OCI-LY1 (cell line): ENCODE measurements around the gene SHC4.

Experiments
- H2AFZ ChIP-seq: fragments of 200-600 bp; sonication (generic), shearing (Covaris generic); 2 replicates; pipeline ENCODE4 v1.6.0; 2014; ENCODE audit warnings: antibody characterized with exemption, mild to moderate bottlenecking, low read length
- H3F3A ChIP-seq: fragments of 200-600 bp; sonication (generic), shearing (Covaris generic); 2 replicates; pipeline ENCODE4 v1.6.0; 2014; ENCODE audit warnings: mild to moderate bottlenecking, antibody characterized with exemption, low read length, moderate library complexity; ENCODE audit not compliant: insufficient read depth
- H3K27ac ChIP-seq: fragments of 200-600 bp; sonication (generic); 2 replicates; pipeline ENCODE4 v1.5.1; 2014; ENCODE audit warnings: low read length, mixed run types, mild to moderate bottlenecking, low read depth; ENCODE audit not compliant: poor library complexity, severe bottlenecking
- H3K27me3 ChIP-seq: fragments of 200-600 bp; sonication (generic); 2 replicates; pipeline ENCODE4 v1.6.0; 2014; ENCODE audit warnings: antibody characterized with exemption, mild to moderate bottlenecking, low read length, moderate library complexity; ENCODE audit not compliant: insufficient read depth
- H3K36me3 ChIP-seq: fragments of 200-600 bp; sonication (generic); 2 replicates; pipeline ENCODE4 v1.6.1; 2014; ENCODE audit warnings: mild to moderate bottlenecking, antibody characterized with exemption, low read length, moderate library complexity, mixed read lengths; ENCODE audit not compliant: insufficient read depth
- H3K4me1 ChIP-seq: fragments of 200-600 bp; sonication (generic); 2 replicates; pipeline ENCODE4 v1.5.1; 2014; ENCODE audit warnings: mild to moderate bottlenecking, low read length, moderate library complexity; ENCODE audit not compliant: insufficient read depth, severe bottlenecking
- H3K4me2 ChIP-seq: fragments of 200-600 bp; sonication (generic), shearing (Covaris generic); 2 replicates; pipeline ENCODE4 v1.6.1; 2014; ENCODE audit warnings: low read length
- H3K4me3 ChIP-seq: fragments of 200-600 bp; sonication (generic); 2 replicates; pipeline ENCODE4 v1.5.1; 2014; ENCODE audit warnings: low read length, low read depth, mild to moderate bottlenecking, mixed read lengths; ENCODE audit not compliant: poor library complexity, severe bottlenecking
- H3K79me2 ChIP-seq: fragments of 200-600 bp; shearing (Covaris generic); 2 replicates; pipeline ENCODE4 v1.6.1; 2016; ENCODE audit warnings: mixed run types, low read length, mixed read lengths; ENCODE audit not compliant: insufficient read depth
- H3K9ac ChIP-seq: fragments of 200-600 bp; sonication (generic), shearing (Covaris generic); 2 replicates; pipeline ENCODE4 v1.6.1; 2014; ENCODE audit warnings: mild to moderate bottlenecking, low read length, mixed read lengths
- H3K9me2 ChIP-seq: fragments of 200-600 bp; sonication (generic), shearing (Covaris generic); 2 replicates; pipeline ENCODE4 v1.6.1; 2014; ENCODE audit warnings: low read depth, mild to moderate bottlenecking, low read length, mixed read lengths
- H3K9me3 ChIP-seq: fragments of 200-600 bp; shearing (Covaris generic); 2 replicates; pipeline ENCODE4 v1.6.1; 2014; ENCODE audit warnings: low read length, mixed read lengths
- H4K20me1 ChIP-seq: fragments of 200-600 bp; sonication (generic), shearing (Covaris generic); 2 replicates; pipeline ENCODE4 v1.6.0; 2016; ENCODE audit warnings: mild to moderate bottlenecking, low read length; ENCODE audit not compliant: insufficient read depth
- EZH2 ChIP-seq: fragments of 200-600 bp; sonication (generic), shearing (Covaris generic); IDR thresholded peaks from 2 replicates; pipeline ENCODE4 v1.8.0; 2017; ENCODE audit warnings: borderline replicate concordance, mixed run types, mild to moderate bottlenecking, antibody characterized with exemption, low read length, moderate library complexity, mixed read lengths
- TF ChIP-seq, protein P1 (sequence below): fragments of 200-600 bp; sonication (generic), shearing (Covaris generic); IDR thresholded peaks from 2 replicates; pipeline ENCODE4 v1.5.1; 2017; ENCODE audit warnings: mild to moderate bottlenecking, antibody characterized with exemption, low read length, moderate library complexity, mixed read lengths

Gene SHC4

DNA sequence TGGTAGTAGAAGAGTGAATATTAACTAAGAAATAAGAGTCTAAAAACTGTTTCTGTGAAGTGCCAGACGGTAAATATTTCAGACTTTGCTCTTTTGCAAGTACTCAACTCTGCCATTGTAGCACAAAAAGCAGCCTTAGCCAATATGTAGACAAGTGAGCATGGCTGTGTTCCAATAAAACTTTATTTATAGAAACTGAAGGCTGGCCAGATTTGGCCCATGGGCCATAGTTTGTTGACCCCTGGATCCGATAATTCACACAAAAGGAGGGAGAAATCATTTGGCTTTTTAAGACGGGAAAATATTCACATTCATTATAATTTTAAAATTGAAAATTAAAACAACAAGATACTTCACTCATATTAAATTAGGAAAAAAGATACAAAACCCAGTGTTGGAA is 70.4 kb downstream of the SHC4 start:
- Histone ChIP-seq H3K9me2 (no peaks in the 10 kb centered on the region), H3K4me2 (no peak overlapping the region), H3K4me3 (no peak overlapping the region)

DNA sequence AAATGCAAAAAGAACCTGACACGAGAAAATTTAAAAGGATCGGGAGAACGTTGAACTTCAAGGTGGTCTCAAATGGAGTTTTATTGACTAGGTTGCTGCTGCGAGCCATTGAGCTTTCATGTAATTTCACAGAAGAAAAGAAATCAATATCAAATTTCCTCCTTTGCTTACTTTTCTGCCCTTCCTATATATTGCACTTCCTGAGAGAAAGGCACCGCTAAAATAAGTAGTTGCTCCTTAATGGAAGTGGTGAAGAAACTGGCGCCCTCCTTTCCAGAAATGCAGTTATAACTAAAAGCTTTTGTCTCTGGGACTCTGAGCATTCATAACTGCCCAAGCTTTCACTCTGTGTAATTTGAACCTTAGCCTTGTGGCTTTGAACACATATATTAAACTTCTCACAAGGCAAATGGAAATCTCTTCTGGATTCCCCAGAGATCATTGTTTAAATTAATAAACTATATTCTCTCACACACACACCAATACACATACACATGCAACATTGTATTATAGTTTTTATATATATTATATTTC is 72.4 kb downstream of the SHC4 start:
- H3K4me3 ChIP-seq: no peak overlapping the region
- H4K20me1 ChIP-seq: no peaks in the 10 kb centered on the region
- H3K27me3 ChIP-seq: no peaks in the 10 kb centered on the region
- no peak overlapping the region for H3K4me2 ChIP-seq
- H3K27ac ChIP-seq: no peak overlapping the region
- H3K9ac ChIP-seq: no peak overlapping the region
- no peaks in the 10 kb centered on the region for H3F3A ChIP-seq
- no peaks in the 10 kb centered on the region for H3K9me3 ChIP-seq
- H3K79me2 ChIP-seq: no peaks in the 10 kb centered on the region
- H3K9me2 ChIP-seq: no peaks in the 10 kb centered on the region
- no peak overlapping the region for H2AFZ ChIP-seq
- TF ChIP-seq, protein P1, sequence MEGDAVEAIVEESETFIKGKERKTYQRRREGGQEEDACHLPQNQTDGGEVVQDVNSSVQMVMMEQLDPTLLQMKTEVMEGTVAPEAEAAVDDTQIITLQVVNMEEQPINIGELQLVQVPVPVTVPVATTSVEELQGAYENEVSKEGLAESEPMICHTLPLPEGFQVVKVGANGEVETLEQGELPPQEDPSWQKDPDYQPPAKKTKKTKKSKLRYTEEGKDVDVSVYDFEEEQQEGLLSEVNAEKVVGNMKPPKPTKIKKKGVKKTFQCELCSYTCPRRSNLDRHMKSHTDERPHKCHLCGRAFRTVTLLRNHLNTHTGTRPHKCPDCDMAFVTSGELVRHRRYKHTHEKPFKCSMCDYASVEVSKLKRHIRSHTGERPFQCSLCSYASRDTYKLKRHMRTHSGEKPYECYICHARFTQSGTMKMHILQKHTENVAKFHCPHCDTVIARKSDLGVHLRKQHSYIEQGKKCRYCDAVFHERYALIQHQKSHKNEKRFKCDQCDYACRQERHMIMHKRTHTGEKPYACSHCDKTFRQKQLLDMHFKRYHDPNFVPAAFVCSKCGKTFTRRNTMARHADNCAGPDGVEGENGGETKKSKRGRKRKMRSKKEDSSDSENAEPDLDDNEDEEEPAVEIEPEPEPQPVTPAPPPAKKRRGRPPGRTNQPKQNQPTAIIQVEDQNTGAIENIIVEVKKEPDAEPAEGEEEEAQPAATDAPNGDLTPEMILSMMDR: no peak
- no peak for TF ChIP-seq EZH2
- H3K36me3 ChIP-seq: no peaks in the 10 kb centered on the region
- H3K4me1 ChIP-seq: no peaks in the 10 kb centered on the region

More for the DNA sequence above, 70.4 kb downstream of the SHC4 start:
- no peaks in the 10 kb centered on the region for H3K79me2 ChIP-seq
- H2AFZ ChIP-seq: no peak overlapping the region
- TF ChIP-seq, protein P1: no peak
- TF ChIP-seq EZH2: no peak
- no peaks in the 10 kb centered on the region for H3K27me3 ChIP-seq
- no peaks in the 10 kb centered on the region for H3K9me3 ChIP-seq
- H3K9ac ChIP-seq: no peak overlapping the region
- H3K4me1 ChIP-seq: no peaks in the 10 kb centered on the region
- no peaks in the 10 kb centered on the region for H3F3A ChIP-seq
- H3K36me3 ChIP-seq: no peaks in the 10 kb centered on the region
- H3K27ac ChIP-seq: no peak overlapping the region
- H4K20me1 ChIP-seq: no peaks in the 10 kb centered on the region

DNA sequence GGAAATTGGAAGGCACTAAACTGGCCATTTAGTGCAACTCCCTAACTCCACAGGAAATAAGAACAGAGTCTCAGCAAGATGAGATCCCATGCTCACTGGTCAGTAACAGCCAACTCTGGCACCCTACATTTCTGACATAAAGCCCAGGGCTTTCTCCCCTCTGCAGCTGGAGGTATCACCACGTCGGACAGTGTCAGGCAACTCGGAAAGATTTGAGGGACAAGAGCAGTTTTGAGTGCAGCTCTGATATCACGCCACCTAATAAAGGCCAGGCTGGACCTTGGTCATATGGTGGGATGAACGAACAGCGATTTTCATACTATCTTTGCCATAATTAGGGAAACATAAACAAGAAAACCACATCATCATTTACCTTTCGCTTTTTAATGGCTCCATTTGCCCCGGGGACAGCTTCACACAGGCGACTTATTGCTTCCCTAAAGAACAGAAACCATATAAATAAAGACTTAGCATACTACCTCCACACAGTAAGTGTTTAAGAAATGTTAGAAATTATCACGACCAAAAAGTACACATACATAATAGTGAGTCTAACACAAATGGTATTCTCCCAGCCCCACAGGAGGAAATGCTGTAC is 73.2 kb downstream of the SHC4 start:
- Histone ChIP-seq H3F3A (no peaks in the 10 kb centered on the region), H4K20me1 (no peaks in the 10 kb centered on the region), H3K9ac (no peak overlapping the region), H3K9me2 (no peaks in the 10 kb centered on the region), H3K9me3 (no peaks in the 10 kb centered on the region), H3K4me2 (no peak overlapping the region), H3K79me2 (no peaks in the 10 kb centered on the region), H3K27ac (no peak overlapping the region), H3K27me3 (no peaks in the 10 kb centered on the region), H3K4me3 (no peak overlapping the region), H3K36me3 (no peaks in the 10 kb centered on the region), H3K4me1 (no peaks in the 10 kb centered on the region), H2AFZ (no peak overlapping the region)
- TF ChIP-seq EZH2: no peak
- TF ChIP-seq, protein P1: no peak
